Right lobe of liver (tissue), 4 donors: ENCODE results near the gene SNTB2.

Experiments used
- POLR2A ChIP-seq: fragments of 450-650 bp; IDR thresholded peaks from one replicate; pipeline ENCODE4 v1.6.1; 2017; ENCODE audit warnings: antibody characterized with exemption, mild to moderate bottlenecking
- TF ChIP-seq, protein P1 (sequence below), 4 donors: fragments of 200-600 bp in 3 of 4; fragments of 450-650 bp in 1 of 4; IDR thresholded peaks; one replicate each; pipeline versions ENCODE4 v1.5.1 to v1.8.0; 2016 to 2022; ENCODE audit warnings: antibody characterized with exemption in 4 of 4, mild to moderate bottlenecking in 2 of 4
- donor health status: DM: no; HTN: no; CAD: no.
- donor health status: DM: no; HTN: no; CAD: no.
- donor health status: DM: no; HTN: yes; CAD: no.

GRCh38 chr16:69316595-69317034 lies 129.7 kb downstream of the SNTB2 start:
- TF ChIP-seq, protein P1, sequence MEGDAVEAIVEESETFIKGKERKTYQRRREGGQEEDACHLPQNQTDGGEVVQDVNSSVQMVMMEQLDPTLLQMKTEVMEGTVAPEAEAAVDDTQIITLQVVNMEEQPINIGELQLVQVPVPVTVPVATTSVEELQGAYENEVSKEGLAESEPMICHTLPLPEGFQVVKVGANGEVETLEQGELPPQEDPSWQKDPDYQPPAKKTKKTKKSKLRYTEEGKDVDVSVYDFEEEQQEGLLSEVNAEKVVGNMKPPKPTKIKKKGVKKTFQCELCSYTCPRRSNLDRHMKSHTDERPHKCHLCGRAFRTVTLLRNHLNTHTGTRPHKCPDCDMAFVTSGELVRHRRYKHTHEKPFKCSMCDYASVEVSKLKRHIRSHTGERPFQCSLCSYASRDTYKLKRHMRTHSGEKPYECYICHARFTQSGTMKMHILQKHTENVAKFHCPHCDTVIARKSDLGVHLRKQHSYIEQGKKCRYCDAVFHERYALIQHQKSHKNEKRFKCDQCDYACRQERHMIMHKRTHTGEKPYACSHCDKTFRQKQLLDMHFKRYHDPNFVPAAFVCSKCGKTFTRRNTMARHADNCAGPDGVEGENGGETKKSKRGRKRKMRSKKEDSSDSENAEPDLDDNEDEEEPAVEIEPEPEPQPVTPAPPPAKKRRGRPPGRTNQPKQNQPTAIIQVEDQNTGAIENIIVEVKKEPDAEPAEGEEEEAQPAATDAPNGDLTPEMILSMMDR (IDR thresholded peaks at IDR 0.05) = no peak
- no peak for TF ChIP-seq POLR2A
